Natural killer cell (primary cell): Measurements from ENCODE around the gene GFI1B. TPM values are rescaled to one million over a fixed set of nuclear protein-coding genes. Genes with fewer than 3 reads are reported as not detected.

ENCODE experiments used
- ATAC-seq, 3 donors: fragments of 150-1000 bp in 2 of 3; fragments of 200-7000 bp in 1 of 3; cut with Tn5 transposase; 1 replicate in 1 of 3; 2 replicates in 2 of 3; pipeline ENCODE4 v1.10.0; 2021; ENCODE audit warnings: mild to moderate bottlenecking in 2 of 3, moderate library complexity in 2 of 3
- DNase-seq, 2 donors: peaks; one replicate each; pipeline versions ENCODE4 v3.0.0 to v3.0.0-alpha.2; 2013 to 2021; ENCODE audit warnings: mixed read lengths in 1 of 2
- H3K27ac ChIP-seq: one replicate; pipeline ENCODE4 v1.5.1; 2013; ENCODE audit warnings: mild to moderate bottlenecking, low read length
- H3K27me3 ChIP-seq: one replicate; pipeline ENCODE4 v1.6.1; 2013; ENCODE audit warnings: low read length; ENCODE audit not compliant: control insufficient read depth, insufficient read depth
- H3K36me3 ChIP-seq: one replicate; pipeline ENCODE4 v1.6.1; 2013; ENCODE audit warnings: low read length; ENCODE audit not compliant: control insufficient read depth, insufficient read depth
- H3K4me1 ChIP-seq: one replicate; pipeline ENCODE4 v1.6.1; 2013; ENCODE audit warnings: low read length; ENCODE audit not compliant: control insufficient read depth, insufficient read depth
- H3K4me3 ChIP-seq: one replicate; pipeline ENCODE4 v1.5.1; 2013; ENCODE audit warnings: low read length
- H3K9me3 ChIP-seq: one replicate; pipeline ENCODE4 v1.6.1; 2013; ENCODE audit warnings: low read length; ENCODE audit not compliant: control insufficient read depth, insufficient read depth
- H3K27ac Mint-ChIP-seq, 2 donors: one replicate each; pipeline ENCODE4 v1.8.0; 2022; ENCODE audit warnings: mild to moderate bottlenecking in 2 of 2, mixed read lengths in 2 of 2, moderate library complexity in 1 of 2
- H3K27me3 Mint-ChIP-seq, 2 donors: one replicate each; pipeline ENCODE4 v1.8.0; 2022; ENCODE audit warnings: low read depth in 2 of 2, mixed read lengths in 2 of 2
- H3K36me3 Mint-ChIP-seq: one replicate; pipeline ENCODE4 v1.8.0; 2022; ENCODE audit warnings: mixed read lengths
- H3K4me1 Mint-ChIP-seq, 2 donors: one replicate each; pipeline ENCODE4 v1.8.0; 2022; ENCODE audit warnings: mixed read lengths in 2 of 2
- H3K4me3 Mint-ChIP-seq: one replicate; pipeline ENCODE4 v1.8.0; 2022; ENCODE audit warnings: mild to moderate bottlenecking, moderate library complexity, mixed read lengths
- H3K9me3 Mint-ChIP-seq, 2 donors: one replicate each; pipeline ENCODE4 v1.8.0; 2022; ENCODE audit warnings: mixed read lengths in 2 of 2
- CTCF ChIP-seq: fragments of 200-600 bp; IDR thresholded peaks from one replicate; pipeline ENCODE4 v1.8.0; 2022; ENCODE audit warnings: antibody characterized with exemption
- WGBS: methylation state at CpG from one replicate; pipeline ENCODE4 v1.1.7; 2013; ENCODE audit warnings: missing lambda C conversion rate; ENCODE audit not compliant: insufficient coverage; 5-methylcytosine and 5-hydroxymethylcytosine counted together
- intact Hi-C: fragments of 100-400 bp; cut with micrococcal nuclease; formaldehyde crosslinking; loops from one replicate; pipeline ENCODE4 v1.14.2; 2022
- total RNA-seq, 4 donors: library from RNA; stranded (reverse); fragments of 120-200 nt in 1 of 4; gene quantifications; one replicate each; pipeline versions ENCODE4 v1.2.3 to v1.2.4, GENCODE V29; 2013 to 2022

GFI1B gene
- total RNA-seq, 3 donors from 2014 or later (not counting 1 experiment from before 2014, with no cell fraction given), result 0.41 to 3.3 (median 2.8) TPM

DNA sequence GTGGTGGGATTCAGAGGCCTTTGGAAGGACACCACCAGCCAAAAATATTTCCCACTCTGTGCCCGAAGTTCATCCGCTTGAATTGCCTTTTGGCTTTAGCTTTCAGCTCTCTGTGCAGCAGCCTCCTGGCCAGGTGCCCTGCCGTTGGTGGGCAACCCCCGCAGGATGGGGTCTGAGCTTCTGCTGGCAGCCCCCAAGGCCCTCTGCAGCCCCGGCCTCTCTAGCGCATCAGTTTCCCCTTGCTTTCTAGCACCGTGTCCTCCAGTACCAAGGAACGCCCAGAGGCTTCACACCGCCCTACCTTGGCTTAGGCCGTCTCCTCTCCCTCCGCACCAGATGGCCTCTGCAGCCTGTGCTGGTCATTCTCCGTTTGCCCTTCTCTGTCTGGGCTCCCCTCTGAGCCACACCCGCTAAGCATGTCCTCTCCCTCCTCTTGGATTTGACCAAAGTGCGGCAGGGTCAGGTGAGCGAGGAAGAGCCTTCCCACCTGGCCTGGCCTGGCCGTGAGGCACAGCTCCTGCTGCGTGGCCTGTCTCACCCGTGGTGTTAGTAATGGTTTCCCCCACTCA lies 29.9 kb upstream of the GFI1B start:
- Mint-ChIP-seq H3K9me3 (no peaks in the 10 kb centered on the region), H3K36me3 (no peaks in the 10 kb centered on the region), H3K27me3 (no peaks in the 10 kb centered on the region), H3K4me1 (peaks cover 17 to 21% of the 10 kb centered on the region in 2 donors), H3K4me3 (no peak overlapping the region), H3K27ac (no peak overlapping the region)
- intact Hi-C loops, result no loop called here
- Histone ChIP-seq H3K4me1 (peaks cover 14% of the 10 kb centered on the region), H3K27ac (no peak overlapping the region), H3K36me3 (no peaks in the 10 kb centered on the region), H3K27me3 (no peaks in the 10 kb centered on the region), H3K9me3 (no peaks in the 10 kb centered on the region), H3K4me3 (no peak overlapping the region)
- DNase-seq, result no peak
- no peak for ATAC-seq
- TF ChIP-seq CTCF, result no peak
- 90% methylated on average over 18 of the region's 18 CpGs for WGBS

DNA sequence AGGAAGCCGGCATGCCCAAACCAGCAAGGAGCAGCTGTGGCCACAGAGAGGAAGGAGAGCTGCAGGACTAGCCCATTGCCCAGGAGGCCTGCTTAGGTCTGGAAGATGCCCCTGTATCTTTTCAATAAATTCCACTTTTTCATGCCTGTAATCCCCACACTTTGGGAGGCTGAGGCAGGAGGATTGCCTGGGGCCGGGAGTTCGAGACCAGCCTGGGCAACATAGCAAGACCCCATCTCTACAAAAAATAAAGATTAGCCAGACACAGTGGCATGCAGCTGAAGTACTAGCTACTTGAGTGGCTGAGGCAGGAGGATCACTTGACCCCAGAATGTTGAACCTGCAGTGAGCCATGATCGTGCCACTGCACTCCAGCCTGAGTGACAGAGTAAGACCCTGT lies 28.8 kb upstream of the GFI1B start:
- Histone ChIP-seq H3K27me3 (no peaks in the 10 kb centered on the region), H3K27ac (no peak overlapping the region), H3K4me3 (no peak overlapping the region), H3K4me1 (peaks cover 7% of the 10 kb centered on the region), H3K9me3 (no peaks in the 10 kb centered on the region), H3K36me3 (no peaks in the 10 kb centered on the region)
- Mint-ChIP-seq H3K4me3 (no peak overlapping the region), H3K4me1 (peaks cover 7 to 10% of the 10 kb centered on the region in 2 donors), H3K27me3 (no peaks in the 10 kb centered on the region), H3K36me3 (no peaks in the 10 kb centered on the region), H3K27ac (no peak overlapping the region), H3K9me3 (no peaks in the 10 kb centered on the region)
- intact Hi-C loops, result no loop called here
- 95% methylated on average over 4 of the region's 4 CpGs for WGBS
- no peak for TF ChIP-seq CTCF
- DNase-seq, result no peak
- no peak for ATAC-seq

- no peaks in the 10 kb centered on the region for H3K36me3 ChIP-seq
- peaks cover 0 to 10% of the 10 kb centered on the region in 2 donors for H3K27me3 Mint-ChIP-seq
- no peak overlapping the region for H3K4me3 ChIP-seq
- H3K4me1 ChIP-seq, result no peaks in the 10 kb centered on the region
- no peak for DNase-seq
- 86% methylated on average over 2 of the region's 2 CpGs for WGBS
- H3K36me3 Mint-ChIP-seq, result peaks cover 8% of the 10 kb centered on the region
- TF ChIP-seq CTCF, result no peak
- no peaks in the 10 kb centered on the region for H3K4me1 Mint-ChIP-seq
- intact Hi-C loops, result no loop called here
- H3K27ac ChIP-seq, result no peak overlapping the region
- H3K9me3 ChIP-seq, result peaks cover 7% of the 10 kb centered on the region
- no peak overlapping the region for H3K4me3 Mint-ChIP-seq
- H3K27me3 ChIP-seq, result no peaks in the 10 kb centered on the region
- H3K9me3 Mint-ChIP-seq, result peaks cover 0 to 2% of the 10 kb centered on the region in 2 donors
- H3K27ac Mint-ChIP-seq, result no peak overlapping the region
- ATAC-seq, result no peak
Observed at GRCh38 chr9:132955123-132955522, 23.4 kb upstream of the GFI1B start.

- H3K27ac ChIP-seq, result no peak overlapping the region
- H3K4me3 ChIP-seq, result no peak overlapping the region
- H3K4me1 ChIP-seq, result no peaks in the 10 kb centered on the region
- H3K27me3 Mint-ChIP-seq, result peaks cover 0 to 10% of the 10 kb centered on the region in 2 donors
- 92% methylated on average over 2 of the region's 2 CpGs for WGBS
- H3K9me3 ChIP-seq, result peaks cover 7% of the 10 kb centered on the region
- no peaks in the 10 kb centered on the region for H3K27me3 ChIP-seq
- H3K4me1 Mint-ChIP-seq, result no peaks in the 10 kb centered on the region
- ATAC-seq, result no peak
- peaks cover 8% of the 10 kb centered on the region for H3K36me3 Mint-ChIP-seq
- peaks cover 0 to 2% of the 10 kb centered on the region in 2 donors for H3K9me3 Mint-ChIP-seq
- H3K27ac Mint-ChIP-seq, result no peak overlapping the region
- H3K36me3 ChIP-seq, result no peaks in the 10 kb centered on the region
- DNase-seq, result no peak
- H3K4me3 Mint-ChIP-seq, result no peak overlapping the region
- intact Hi-C loops, result no loop called here
- TF ChIP-seq CTCF, result no peak
Observed at GRCh38 chr9:132955768-132956167, 22.7 kb upstream of the GFI1B start.
